Right renal cortex interstitium (tissue), 3 donors: Measurements from ENCODE around the gene PDK2. TPM values are rescaled to one million over a fixed set of nuclear protein-coding genes. Genes with fewer than 3 reads are reported as not detected.

Source experiments
- DNase-seq, 3 donors: peaks; one replicate each; pipeline ENCODE4 v3.0.0-alpha.2; 2013; ENCODE audit warnings: low read depth in 3 of 3, low spot score in 2 of 3
- polyA plus RNA-seq, 3 donors: library from polyadenylated mRNA; unstranded; fragments of 120-200 nt; gene quantifications; one replicate each; pipeline ENCODE4 v1.2.1, GENCODE V29; 2013; ENCODE audit not compliant: insufficient read length in 3 of 3

PDK2 gene
- polyA plus RNA-seq, 3 donors = 118 to 135 (median 127) TPM

- no peak for DNase-seq
Measured at GRCh38 chr17:50098583-50098982, 3.4 kb downstream of the PDK2 start.

GRCh38 chr17:50099003-50099402, 3.9 kb downstream of the PDK2 start:
- no peak for DNase-seq

DNA sequence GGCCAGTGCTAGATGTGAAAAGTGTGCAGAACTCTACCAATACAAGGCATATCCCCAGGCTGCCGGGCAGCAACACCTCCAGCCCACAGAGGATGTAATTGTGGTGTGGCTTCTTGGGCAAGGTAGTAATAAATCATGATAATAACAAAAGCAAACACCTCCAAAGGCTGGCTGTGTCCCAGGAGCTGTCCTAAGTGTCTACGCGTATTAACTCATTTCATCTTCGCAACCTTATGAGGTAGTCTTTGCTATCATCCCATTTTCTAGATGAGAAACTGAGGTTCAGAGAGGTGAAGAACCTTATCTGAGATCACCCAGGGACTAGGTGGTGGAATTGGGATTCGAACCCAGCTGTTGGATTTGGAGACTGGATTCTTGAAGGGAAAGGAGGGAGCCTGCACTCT, 5.3 kb downstream of the PDK2 start:
- DNase-seq = no peak

DNA sequence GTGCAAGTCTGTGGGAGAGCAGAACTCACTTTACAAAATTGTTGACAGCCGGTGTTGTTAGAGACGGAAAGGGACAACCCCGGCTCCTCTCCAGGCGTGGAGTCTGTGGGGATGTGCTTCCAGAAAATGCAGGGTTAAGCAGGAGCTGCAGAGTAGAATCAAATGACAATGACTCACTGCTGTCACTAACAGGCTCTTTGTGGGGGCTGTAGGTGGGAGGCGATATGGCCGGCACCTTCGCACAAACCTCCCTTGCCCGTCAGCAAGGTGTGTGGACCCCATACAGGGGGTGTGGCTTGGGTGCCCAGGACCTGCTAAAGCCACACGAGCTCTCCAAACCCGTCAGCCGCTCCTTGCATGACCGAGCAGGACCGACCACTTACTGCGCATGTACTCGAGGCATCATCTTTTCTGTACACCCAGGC, 5.8 kb downstream of the PDK2 start:
- DNase-seq = no peak

- no peak for DNase-seq
Measured at GRCh38 chr17:50101346-50102163, 6.4 kb downstream of the PDK2 start.

- DNase-seq = no peak
Measured at GRCh38 chr17:50102164-50102991, 7.2 kb downstream of the PDK2 start.

DNA sequence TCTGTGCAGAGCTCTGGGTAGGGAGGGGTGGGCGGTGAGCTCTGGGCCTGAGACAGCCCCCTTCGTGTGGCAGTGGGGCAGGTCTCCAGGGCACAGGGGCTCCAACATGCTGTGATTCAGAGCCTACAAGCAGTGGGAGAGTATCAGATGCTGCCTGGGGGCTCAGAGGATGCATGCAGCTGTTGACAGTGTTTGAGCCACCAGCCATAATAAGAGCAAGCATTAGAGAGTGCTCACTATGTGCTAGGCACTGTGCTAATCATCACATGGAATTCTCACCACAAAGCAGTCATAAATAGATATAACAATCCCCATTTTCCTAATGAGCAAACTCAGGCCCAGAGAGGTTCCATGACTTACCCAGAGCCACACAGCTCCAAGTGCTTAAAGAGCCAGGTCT, 8.1 kb downstream of the PDK2 start:
- DNase-seq = no peak

DNA sequence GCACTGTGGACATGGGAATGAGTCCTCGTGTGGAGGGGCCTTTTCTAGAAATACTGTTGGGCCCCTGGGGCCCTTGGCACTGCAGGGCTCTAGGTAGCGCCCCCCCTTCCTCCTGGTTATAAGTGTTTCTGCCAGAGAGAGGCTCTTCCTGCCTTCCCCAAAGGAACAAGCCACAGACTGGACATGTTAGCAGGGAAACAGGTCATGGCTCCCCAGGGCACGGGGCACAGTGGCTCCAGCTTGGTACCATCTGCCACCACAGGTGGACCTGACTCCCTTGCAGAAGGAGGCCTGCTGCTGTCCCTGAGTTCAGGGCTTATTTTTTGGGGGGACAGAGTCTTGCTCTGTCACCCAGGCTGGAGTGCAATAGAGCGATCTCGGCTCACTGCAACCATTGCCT, 8.8 kb downstream of the PDK2 start:
- DNase-seq = no peak

- no peak for DNase-seq
Measured at GRCh38 chr17:50105811-50106210, 10.7 kb downstream of the PDK2 start.

GRCh38 chr17:50106393-50107131, 11.4 kb downstream of the PDK2 start:
- DNase-seq = no peak

DNA sequence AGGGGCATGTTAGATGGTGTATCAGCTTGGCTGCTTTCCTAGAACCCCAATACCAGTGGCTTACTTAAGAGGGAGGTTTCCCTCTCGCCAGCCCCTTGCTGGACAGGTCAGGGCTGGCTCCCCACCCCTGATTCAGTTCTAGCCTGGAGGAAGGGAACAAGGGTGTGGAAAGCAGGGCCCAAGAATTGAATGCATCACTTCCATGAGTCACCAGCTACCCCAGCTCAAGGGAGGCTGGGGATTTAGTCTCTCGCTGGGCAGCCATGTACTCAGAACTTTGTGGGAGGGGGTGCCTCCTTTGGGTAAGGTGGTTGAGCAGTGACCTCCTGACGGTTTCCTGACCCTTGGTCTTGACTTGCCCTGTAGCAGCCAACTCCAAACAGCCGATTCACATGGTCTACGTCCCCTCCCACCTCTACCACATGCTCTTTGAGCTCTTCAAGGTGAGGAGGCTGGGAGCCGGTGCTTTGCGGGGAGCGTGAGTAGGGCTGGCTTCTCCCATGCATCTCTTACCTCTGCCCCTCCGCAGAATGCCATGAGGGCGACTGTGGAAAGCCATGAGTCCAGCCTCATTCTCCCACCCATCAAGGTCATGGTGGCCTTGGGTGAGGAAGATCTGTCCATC, 12.8 kb downstream of the PDK2 start:
- no peak for DNase-seq

GRCh38 chr17:50108556-50108955, 13.4 kb downstream of the PDK2 start:
- no peak for DNase-seq

GRCh38 chr17:50109207-50109606, 14.1 kb downstream of the PDK2 start:
- no peak for DNase-seq

- DNase-seq = no peak
Measured at GRCh38 chr17:50109785-50110184, 14.6 kb downstream of the PDK2 start.

- no peak for DNase-seq
Measured at GRCh38 chr17:50110591-50111349, 15.6 kb downstream of the PDK2 start.

DNA sequence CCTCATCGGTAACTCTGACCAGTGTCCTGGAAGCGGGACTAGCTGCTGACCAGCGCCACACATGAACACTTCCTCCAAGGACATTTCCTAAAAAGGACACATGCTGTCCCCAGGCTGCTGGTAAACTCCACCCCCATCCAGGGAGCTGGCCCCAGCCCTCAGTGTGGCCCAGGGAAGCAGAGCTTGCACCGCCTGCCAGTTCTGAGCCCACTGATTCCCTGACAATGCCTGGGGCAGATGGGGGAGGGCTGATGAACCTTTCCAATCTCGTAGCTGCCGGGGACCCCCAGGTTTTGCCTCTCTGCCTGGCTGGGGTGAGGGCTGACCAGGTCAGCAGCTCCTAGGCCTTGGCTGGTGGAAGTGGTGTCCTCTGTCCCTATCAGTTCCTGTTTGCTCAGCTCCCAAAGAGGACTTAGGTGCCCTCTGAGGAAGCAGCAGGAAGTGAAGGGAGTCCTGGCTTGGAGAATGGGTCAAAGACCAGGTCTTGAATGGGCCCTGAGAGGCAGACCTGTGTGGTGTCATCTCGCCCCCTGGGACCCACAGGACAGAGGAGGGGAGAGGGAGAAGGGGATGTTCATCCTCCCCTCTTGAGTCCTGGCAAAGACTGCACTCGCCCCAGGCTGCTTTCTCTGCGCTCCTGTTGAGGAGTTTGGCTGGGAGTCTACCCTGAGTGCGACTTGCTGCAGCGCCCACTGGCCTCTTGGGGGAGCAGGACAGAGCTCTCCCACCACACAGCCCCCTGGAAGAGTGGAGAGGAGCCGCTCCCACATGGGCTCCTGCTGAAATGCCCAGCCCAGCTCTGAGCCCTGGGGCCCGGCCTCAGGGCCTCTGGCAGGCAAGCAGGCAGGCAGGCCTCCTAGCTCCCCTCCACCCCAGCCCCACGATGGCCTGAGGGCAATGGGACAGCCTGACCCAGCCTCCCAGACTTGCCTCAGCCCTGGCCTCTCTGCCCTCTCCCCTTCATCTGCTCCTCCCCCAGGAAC, 16.8 kb downstream of the PDK2 start:
- no peak for DNase-seq

DNA sequence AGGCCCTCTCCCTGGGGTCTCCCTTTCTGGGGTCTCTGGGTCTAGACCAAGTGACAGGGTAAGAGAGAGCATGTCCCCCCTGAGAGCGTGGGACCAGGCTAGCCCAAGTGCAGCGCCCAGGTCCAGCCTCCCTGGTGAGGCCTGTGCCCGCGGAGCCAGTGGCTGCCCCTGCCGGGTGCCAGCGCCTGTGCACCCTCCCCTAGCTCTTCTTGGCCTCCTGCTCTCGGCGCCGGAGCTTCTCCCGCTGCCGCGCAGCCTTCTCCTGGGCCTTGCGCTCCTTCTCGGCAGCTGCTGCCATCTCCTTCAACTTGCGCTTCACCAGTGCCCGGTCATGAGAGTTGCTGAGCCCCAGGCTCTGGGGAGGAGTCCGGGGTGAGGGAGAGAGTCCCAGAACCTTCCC, 17.5 kb downstream of the PDK2 start:
- no peak for DNase-seq

DNA sequence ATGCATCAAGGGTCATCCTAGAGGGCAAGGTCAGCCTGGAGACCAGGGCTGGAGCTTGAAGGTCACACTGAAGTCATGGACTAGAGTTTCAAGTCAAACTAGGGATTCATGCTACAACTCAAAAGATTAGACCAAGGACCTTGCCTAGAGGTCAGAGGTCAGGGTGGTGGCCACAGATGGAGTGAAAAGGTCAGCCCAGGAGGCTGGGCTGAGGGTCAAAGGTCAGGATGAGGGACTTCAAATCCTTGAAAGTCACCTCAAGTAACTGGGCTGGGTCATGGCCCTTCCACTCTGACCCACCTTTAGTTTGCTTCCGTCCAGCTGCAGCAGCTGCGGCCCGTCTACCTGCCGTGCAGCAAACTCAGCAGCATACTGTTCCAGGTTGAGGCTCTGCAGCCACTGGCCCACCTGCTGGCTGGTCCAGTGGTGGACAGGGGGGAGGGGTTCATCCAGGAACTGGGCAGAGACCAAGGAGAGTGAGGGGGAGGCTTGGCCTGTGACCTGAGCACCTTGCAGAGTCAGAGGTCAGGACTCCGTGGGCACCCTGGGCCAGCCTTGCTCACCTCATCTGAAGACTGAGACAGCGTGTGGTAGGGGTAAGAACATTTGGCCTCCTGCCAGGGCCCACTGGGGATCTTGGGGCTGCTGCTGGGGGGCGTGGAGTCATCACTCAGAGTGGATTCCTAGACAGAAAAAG, 18.6 kb downstream of the PDK2 start:
- DNase-seq = no peak
